Smooth muscle cell (in vitro differentiated cells): ENCODE results near the gene PIGX. TPM values are rescaled to one million over a fixed set of nuclear protein-coding genes. Genes with fewer than 3 reads are reported as not detected.

ENCODE experiments used
- DNase-seq: peaks from one replicate; lab custom pipeline; 2025; ENCODE audit not compliant: unreplicated experiment; lab: John Stamatoyannopoulos, UW
- H2AFZ ChIP-seq: fragments of 200-600 bp; sonication (generic); 2 replicates; pipeline ENCODE4 v1.6.0; 2016; ENCODE audit warnings: antibody characterized with exemption, low read depth, mild to moderate bottlenecking
- H3F3A ChIP-seq: fragments of 200-600 bp; sonication (generic); 2 replicates; pipeline ENCODE4 v1.6.0; 2017; ENCODE audit warnings: antibody characterized with exemption, low read depth
- H3K27ac ChIP-seq: fragments of 200-600 bp; sonication (generic); 2 replicates; pipeline ENCODE4 v1.5.1; 2016; ENCODE audit warnings: low read depth, mild to moderate bottlenecking
- H3K27me3 ChIP-seq: fragments of 200-600 bp; sonication (generic); 2 replicates; pipeline ENCODE4 v1.6.1; 2016; ENCODE audit warnings: low read depth, mild to moderate bottlenecking
- H3K36me3 ChIP-seq: fragments of 200-600 bp; sonication (generic); 2 replicates; pipeline ENCODE4 v1.5.1; 2016; ENCODE audit warnings: low read depth
- H3K4me1 ChIP-seq: fragments of 200-600 bp; sonication (generic); 2 replicates; pipeline ENCODE4 v1.5.1; 2016; ENCODE audit warnings: low read depth
- H3K4me2 ChIP-seq: fragments of 200-600 bp; sonication (generic); 2 replicates; pipeline ENCODE4 v1.6.0; 2016; ENCODE audit warnings: mild to moderate bottlenecking
- H3K4me3 ChIP-seq: fragments of 200-600 bp; sonication (generic); 2 replicates; pipeline ENCODE4 v1.5.1; 2016; ENCODE audit warnings: mild to moderate bottlenecking
- H3K79me2 ChIP-seq: fragments of 200-600 bp; sonication (generic); 2 replicates; pipeline ENCODE4 v1.6.0; 2016; ENCODE audit warnings: low read depth, mild to moderate bottlenecking
- H3K9ac ChIP-seq: fragments of 200-600 bp; sonication (generic); 2 replicates; pipeline ENCODE4 v1.6.0; 2016; ENCODE audit warnings: low read depth
- H3K9me3 ChIP-seq: fragments of 200-600 bp; sonication (generic); replicated peaks from 2 replicates; pipeline ENCODE4 v1.5.1; 2016; ENCODE audit warnings: low read depth
- H4K20me1 ChIP-seq: fragments of 200-600 bp; sonication (generic); 2 replicates; pipeline ENCODE4 v1.6.0; 2016; ENCODE audit warnings: low read depth
- WGBS: methylation state at CpG from one replicate; pipeline ENCODE4 v1.1.7; 2016; ENCODE audit warnings: low lambda C conversion rate; 5-methylcytosine and 5-hydroxymethylcytosine counted together
- polyA plus RNA-seq: library from polyadenylated mRNA; unstranded; fragments of >200 nt; fragmentation: Nextera tagmentation; extraction: Ambion mirVana; gene quantifications from 2 replicates; pipeline ENCODE4 v1.2.1, GENCODE V29; 2016
- total RNA-seq: library from RNA; depleted of rRNA; stranded (reverse); fragments of >200 nt; gene quantifications from 2 replicates; pipeline ENCODE4 v1.2.3, GENCODE V29; 2014
- TF ChIP-seq, protein P1 (sequence below): fragments of 200-600 bp; sonication (generic); IDR thresholded peaks from 2 replicates; pipeline ENCODE4 v1.5.1; 2017; ENCODE audit warnings: borderline replicate concordance, mild to moderate bottlenecking, antibody characterized with exemption; ENCODE audit not compliant: insufficient read depth, poor library complexity, severe bottlenecking

The PIGX gene
- total and polyA plus RNA-seq, 2 experiments from 2014 or later: 27.6 to 34.6 TPM

DNA sequence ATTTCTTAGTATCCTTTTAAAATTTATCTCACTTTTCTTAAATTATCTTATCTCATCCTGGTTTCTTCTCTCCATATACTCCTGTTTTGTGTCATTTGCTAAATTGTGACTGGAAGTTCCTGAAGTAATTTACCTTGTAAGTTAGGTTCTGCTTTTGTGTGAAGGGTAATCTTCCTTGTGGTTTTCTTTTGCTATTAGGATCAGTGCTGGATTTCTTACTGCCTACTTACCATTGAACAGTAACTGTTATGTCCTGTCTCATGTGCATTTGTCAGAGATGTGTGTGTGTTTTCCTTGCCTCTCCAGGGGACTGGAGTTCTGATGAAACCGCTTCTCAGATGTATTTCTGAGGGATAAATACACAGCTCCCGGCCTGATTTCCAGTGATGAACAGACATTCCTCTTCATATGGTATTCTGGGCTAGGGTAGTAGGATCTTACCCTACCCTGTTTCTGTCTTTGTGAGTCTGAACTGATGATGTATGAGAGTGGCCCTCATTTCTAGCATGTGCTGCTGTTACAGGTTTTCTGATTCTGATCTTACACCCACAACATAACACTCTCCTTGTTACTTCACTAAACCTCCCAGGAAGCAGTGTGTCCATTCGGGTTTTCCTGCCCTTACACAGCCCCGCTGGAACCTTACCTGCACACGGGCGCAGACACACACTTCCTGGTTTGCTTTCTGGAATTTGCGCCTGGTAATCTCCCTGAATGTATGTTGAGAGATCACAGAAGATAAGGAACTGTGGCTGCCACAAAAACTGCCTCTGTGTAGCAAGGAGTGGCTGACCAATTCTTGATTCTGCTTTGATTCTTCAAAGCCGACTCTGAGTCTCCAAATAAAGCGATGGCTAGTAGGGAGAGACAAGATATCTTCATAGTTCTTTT, 42.2 kb downstream of the PIGX start:
- H3K79me2 ChIP-seq: peaks cover 90% of the 10 kb centered on the region
- TF ChIP-seq, protein P1, sequence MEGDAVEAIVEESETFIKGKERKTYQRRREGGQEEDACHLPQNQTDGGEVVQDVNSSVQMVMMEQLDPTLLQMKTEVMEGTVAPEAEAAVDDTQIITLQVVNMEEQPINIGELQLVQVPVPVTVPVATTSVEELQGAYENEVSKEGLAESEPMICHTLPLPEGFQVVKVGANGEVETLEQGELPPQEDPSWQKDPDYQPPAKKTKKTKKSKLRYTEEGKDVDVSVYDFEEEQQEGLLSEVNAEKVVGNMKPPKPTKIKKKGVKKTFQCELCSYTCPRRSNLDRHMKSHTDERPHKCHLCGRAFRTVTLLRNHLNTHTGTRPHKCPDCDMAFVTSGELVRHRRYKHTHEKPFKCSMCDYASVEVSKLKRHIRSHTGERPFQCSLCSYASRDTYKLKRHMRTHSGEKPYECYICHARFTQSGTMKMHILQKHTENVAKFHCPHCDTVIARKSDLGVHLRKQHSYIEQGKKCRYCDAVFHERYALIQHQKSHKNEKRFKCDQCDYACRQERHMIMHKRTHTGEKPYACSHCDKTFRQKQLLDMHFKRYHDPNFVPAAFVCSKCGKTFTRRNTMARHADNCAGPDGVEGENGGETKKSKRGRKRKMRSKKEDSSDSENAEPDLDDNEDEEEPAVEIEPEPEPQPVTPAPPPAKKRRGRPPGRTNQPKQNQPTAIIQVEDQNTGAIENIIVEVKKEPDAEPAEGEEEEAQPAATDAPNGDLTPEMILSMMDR: no peak
- no peaks in the 10 kb centered on the region for H3K36me3 ChIP-seq
- peak overlapping the region; percentile 0 for H3K4me2 ChIP-seq
- H4K20me1 ChIP-seq: peaks cover 96% of the 10 kb centered on the region
- WGBS: 54% methylated on average over 9 of the region's 9 CpGs
- DNase-seq: no peak
- peak overlapping the region; percentile 40 for H3K27ac ChIP-seq
- peaks cover 4% of the 10 kb centered on the region for H3K4me1 ChIP-seq
- H2AFZ ChIP-seq: no peak overlapping the region
- H3K9ac ChIP-seq: no peak overlapping the region
- H3K9me3 ChIP-seq: no peaks in the 10 kb centered on the region
- no peaks in the 10 kb centered on the region for H3K27me3 ChIP-seq
- H3F3A ChIP-seq: no peaks in the 10 kb centered on the region
- H3K4me3 ChIP-seq: peak overlapping the region; percentile 9

DNA sequence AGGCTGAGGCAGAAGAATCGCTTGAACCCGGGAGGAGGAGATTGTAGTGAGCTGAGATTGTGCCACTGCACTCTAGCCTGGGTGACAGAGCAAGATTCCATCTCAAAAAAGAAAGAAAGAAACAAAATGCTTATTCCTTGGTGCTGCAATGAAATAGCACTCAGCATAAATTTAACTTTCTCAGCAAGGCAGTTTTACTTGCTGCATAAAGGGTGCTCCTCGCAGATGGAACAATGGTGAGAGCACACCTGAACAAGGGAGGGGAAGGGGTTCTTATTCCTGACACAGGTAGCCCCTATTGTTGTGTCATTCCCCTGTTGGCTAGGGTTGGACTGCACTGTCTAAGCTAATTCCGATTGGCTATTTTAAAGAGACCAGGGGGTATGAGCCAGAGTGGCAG, 44.6 kb downstream of the PIGX start:
- Histone ChIP-seq H3F3A (no peaks in the 10 kb centered on the region), H3K4me2 (no peak overlapping the region), H3K79me2 (peaks cover 84% of the 10 kb centered on the region), H2AFZ (no peak overlapping the region), H3K36me3 (no peaks in the 10 kb centered on the region), H3K4me1 (peaks cover 4% of the 10 kb centered on the region), H3K4me3 (no peak overlapping the region), H3K9me3 (no peaks in the 10 kb centered on the region), H3K9ac (no peak overlapping the region), H3K27ac (no peak overlapping the region), H3K27me3 (no peaks in the 10 kb centered on the region), H4K20me1 (peaks cover 87% of the 10 kb centered on the region)
- TF ChIP-seq, protein P1: no peak
- 87% methylated on average over 4 of the region's 4 CpGs for WGBS
- no peak for DNase-seq

DNA sequence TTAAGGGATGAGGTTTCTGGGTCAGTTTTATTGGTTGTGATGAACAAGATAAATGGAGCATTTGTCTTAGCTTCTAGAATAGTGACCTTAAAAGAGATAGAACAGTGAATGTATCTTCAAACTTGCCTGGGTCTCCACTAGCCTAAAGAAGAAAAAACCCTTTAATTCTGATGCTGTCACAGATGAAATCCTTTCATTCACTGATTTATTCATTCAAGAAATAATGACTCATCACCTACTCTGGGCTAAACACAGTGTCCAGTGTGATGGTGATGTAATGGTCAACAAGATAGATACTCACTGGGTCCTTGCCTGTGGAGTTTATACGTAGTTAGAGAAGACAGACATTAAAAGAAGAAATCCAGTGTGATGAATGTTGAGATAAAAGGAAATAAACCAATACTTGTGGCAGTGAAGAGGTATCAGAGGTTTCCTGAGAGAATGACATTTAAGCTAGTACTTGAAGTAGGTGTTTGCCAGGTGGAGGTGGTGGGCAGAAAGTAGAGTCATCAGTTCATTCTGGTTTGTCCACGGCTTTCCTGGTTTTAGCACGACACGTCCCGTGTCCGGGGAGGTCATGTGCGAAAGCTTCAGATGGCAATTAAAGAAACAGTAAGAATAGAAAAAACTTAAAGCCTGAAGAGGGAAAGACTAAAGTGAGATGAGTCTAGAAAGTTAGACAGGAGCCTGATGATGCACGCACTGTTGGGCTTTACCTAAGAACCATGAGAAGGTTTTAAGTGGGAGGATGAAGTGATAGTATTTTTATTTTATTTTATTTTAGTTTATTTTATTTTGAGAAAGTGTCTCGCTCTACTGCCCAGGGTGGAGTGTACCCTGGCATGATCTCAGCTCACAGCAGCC, 45.9 kb downstream of the PIGX start:
- Histone ChIP-seq H4K20me1 (peaks cover 74% of the 10 kb centered on the region), H3F3A (no peaks in the 10 kb centered on the region), H2AFZ (no peak overlapping the region), H3K4me2 (no peak overlapping the region), H3K4me3 (no peak overlapping the region), H3K36me3 (no peaks in the 10 kb centered on the region), H3K27ac (peak overlapping the region; percentile 43), H3K27me3 (no peaks in the 10 kb centered on the region), H3K9ac (no peak overlapping the region), H3K9me3 (no peaks in the 10 kb centered on the region), H3K79me2 (peaks cover 76% of the 10 kb centered on the region), H3K4me1 (peaks cover 4% of the 10 kb centered on the region)
- 86% methylated on average over 9 of the region's 9 CpGs for WGBS
- TF ChIP-seq, protein P1: no peak
- no peak for DNase-seq
